Loucy (cell line): Measurements from ENCODE around the gene LPGAT1.

Experiments used
- H2AFZ ChIP-seq: fragments of 200-600 bp; sonication (generic); 2 replicates; pipeline ENCODE4 v1.6.0; 2016; ENCODE audit warnings: antibody characterized with exemption, mild to moderate bottlenecking, low read length, moderate library complexity
- H3F3A ChIP-seq: fragments of 200-600 bp; 2 replicates; pipeline ENCODE4 v1.6.0; 2016; ENCODE audit warnings: antibody characterized with exemption, low read depth, mild to moderate bottlenecking
- H3K27me3 ChIP-seq: fragments of 200-600 bp; sonication (generic); 2 replicates; pipeline ENCODE4 v1.6.1; 2014; ENCODE audit warnings: low read length, mild to moderate bottlenecking; ENCODE audit not compliant: insufficient read depth, poor library complexity, severe bottlenecking
- H3K36me3 ChIP-seq: fragments of 200-600 bp; sonication (generic); 2 replicates; pipeline ENCODE4 v1.6.1; 2016; ENCODE audit warnings: low read length; ENCODE audit not compliant: insufficient read depth
- H3K4me1 ChIP-seq: fragments of 200-600 bp; sonication (generic); 2 replicates; pipeline ENCODE4 v1.5.1; 2014; ENCODE audit warnings: low read length, mild to moderate bottlenecking; ENCODE audit not compliant: insufficient read depth, poor library complexity, severe bottlenecking
- H3K4me2 ChIP-seq: fragments of 200-600 bp; sonication (generic); 2 replicates; pipeline ENCODE4 v1.6.0; 2014; ENCODE audit warnings: antibody characterized with exemption, low read length, low read depth, mild to moderate bottlenecking; ENCODE audit not compliant: poor library complexity, severe bottlenecking
- H3K4me3 ChIP-seq: fragments of 200-600 bp; sonication (generic); 2 replicates; pipeline ENCODE4 v1.5.1; 2014; ENCODE audit warnings: low read length, mild to moderate bottlenecking, mixed read lengths; ENCODE audit not compliant: poor library complexity, severe bottlenecking
- H3K79me2 ChIP-seq: fragments of 200-600 bp; sonication (generic); 2 replicates; pipeline ENCODE4 v1.6.1; 2014; ENCODE audit warnings: low read length; ENCODE audit not compliant: insufficient read depth
- H3K9ac ChIP-seq: fragments of 200-600 bp; sonication (generic); 2 replicates; pipeline ENCODE4 v1.6.0; 2014; ENCODE audit warnings: mild to moderate bottlenecking, low read depth, low read length, moderate library complexity; ENCODE audit not compliant: poor library complexity, severe bottlenecking
- H3K9me2 ChIP-seq: fragments of 200-600 bp; sonication (generic); replicated peaks from 2 replicates; pipeline ENCODE4 v1.6.1; 2016; ENCODE audit warnings: low read depth, low read length, mixed read lengths
- H3K9me3 ChIP-seq: fragments of 200-600 bp; sonication (generic); 2 replicates; pipeline ENCODE4 v1.6.1; 2014; ENCODE audit warnings: mild to moderate bottlenecking, antibody characterized with exemption, low read length, low read depth; ENCODE audit not compliant: insufficient read depth
- H4K20me1 ChIP-seq: fragments of 200-600 bp; sonication (generic); 2 replicates; pipeline ENCODE4 v1.6.0; 2014; ENCODE audit warnings: antibody characterized with exemption, low read length, mild to moderate bottlenecking; ENCODE audit not compliant: insufficient read depth, poor library complexity, severe bottlenecking
- CTCF ChIP-seq: fragments of 200-600 bp; sonication (generic); conservative IDR thresholded peaks from 2 replicates; pipeline ENCODE4 v1.5.1; 2014; ENCODE audit warnings: mild to moderate bottlenecking, antibody characterized with exemption, low read length
- EZH2phosphoT487 ChIP-seq: fragments of 200-600 bp; IDR thresholded peaks from 2 replicates; pipeline ENCODE4 v1.6.1; 2018; ENCODE audit warnings: antibody characterized with exemption, mild to moderate bottlenecking, moderate library complexity, borderline replicate concordance

Gene LPGAT1

GRCh38 chr1:211831558-211832323, 1.2 kb upstream of the LPGAT1 start:
- Histone ChIP-seq H4K20me1 (peaks cover 19% of the 10 kb centered on the region), H3K4me2 (no peak overlapping the region), H3K27me3 (no peaks in the 10 kb centered on the region), H3K36me3 (no peaks in the 10 kb centered on the region), H3K9me3 (no peaks in the 10 kb centered on the region), H3K9ac (no peak overlapping the region), H3K9me2 (no peaks in the 10 kb centered on the region), H3K4me1 (peaks cover 44% of the 10 kb centered on the region), H3F3A (peaks cover 7% of the 10 kb centered on the region; the same call in 1 of the 2 replicates), H3K4me3 (no peak overlapping the region), H2AFZ (no peak overlapping the region), H3K79me2 (peaks cover 30% of the 10 kb centered on the region)
- no peak for TF ChIP-seq CTCF
- TF ChIP-seq EZH2phosphoT487: no peak

GRCh38 chr1:211830055-211830327, 572 bp downstream of the LPGAT1 start:
- TF ChIP-seq CTCF (no peak), EZH2phosphoT487 (no peak)
- peaks cover 7% of the 10 kb centered on the region; the same call in 1 of the 2 replicates for H3F3A ChIP-seq
- H3K4me1 ChIP-seq: peaks cover 48% of the 10 kb centered on the region
- peaks cover 27% of the 10 kb centered on the region for H4K20me1 ChIP-seq
- peak overlapping the region; percentile 65 for H3K9ac ChIP-seq
- H3K9me3 ChIP-seq: no peaks in the 10 kb centered on the region
- H2AFZ ChIP-seq: peak overlapping the region; percentile 65; the same call in 1 of the 2 replicates
- no peaks in the 10 kb centered on the region for H3K36me3 ChIP-seq
- peak overlapping the region; percentile 80 for H3K4me3 ChIP-seq
- no peaks in the 10 kb centered on the region for H3K27me3 ChIP-seq
- H3K4me2 ChIP-seq: peak overlapping the region; percentile 97
- no peaks in the 10 kb centered on the region for H3K9me2 ChIP-seq
- peaks cover 32% of the 10 kb centered on the region for H3K79me2 ChIP-seq

- peaks cover 27% of the 10 kb centered on the region for H4K20me1 ChIP-seq
- H3K4me1 ChIP-seq: peaks cover 52% of the 10 kb centered on the region
- no peaks in the 10 kb centered on the region for H3K9me2 ChIP-seq
- H3K9me3 ChIP-seq: no peaks in the 10 kb centered on the region
- H3K27me3 ChIP-seq: no peaks in the 10 kb centered on the region
- peak overlapping the region; percentile 65 for H3K9ac ChIP-seq
- peaks cover 7% of the 10 kb centered on the region; the same call in 1 of the 2 replicates for H3F3A ChIP-seq
- H3K79me2 ChIP-seq: peaks cover 32% of the 10 kb centered on the region
- TF ChIP-seq CTCF (no peak), EZH2phosphoT487 (no peak)
- 0 out of 2 replicates have a peak overlapping the region, but pooled peaks have one; percentile 7 for H2AFZ ChIP-seq
- peak overlapping the region; percentile 80 for H3K4me3 ChIP-seq
- no peaks in the 10 kb centered on the region for H3K36me3 ChIP-seq
- peak overlapping the region; percentile 97 for H3K4me2 ChIP-seq
Observed at GRCh38 chr1:211829343-211830054, 1.1 kb downstream of the LPGAT1 start.
